ENCODE measurements around the gene ZNF236. TPM values are rescaled to one million over a fixed set of nuclear protein-coding genes. Genes with fewer than 3 reads are reported as not detected.

Gene ZNF236
- total RNA-seq, 1 experiment from 2014 or later: 7.7 TPM

GRCh38 chr18:77005651-77006195 is 183.4 kb downstream of the ZNF236 start:
- no peak for DNase-seq

GRCh38 chr18:77006305-77007175 is 184.2 kb downstream of the ZNF236 start:
- Histone ChIP-seq H3K27ac (no peak overlapping the region), H3K27me3 (no peaks in the 10 kb centered on the region), H3K36me3 (no peaks in the 10 kb centered on the region), H3K9me3 (replicated peaks) (no peaks in the 10 kb centered on the region), H3K4me3 (no peak overlapping the region), H3K4me1 (no peaks in the 10 kb centered on the region)
- no peak for DNase-seq

More at GRCh38 chr18:77005651-77006195, 183.4 kb downstream of the ZNF236 start:
- H3K36me3 ChIP-seq: no peaks in the 10 kb centered on the region
- H3K9me3 ChIP-seq (replicated peaks): no peaks in the 10 kb centered on the region
- H3K27ac ChIP-seq: no peak overlapping the region
- H3K27me3 ChIP-seq: no peaks in the 10 kb centered on the region
- H3K4me3 ChIP-seq: no peak overlapping the region
- no peaks in the 10 kb centered on the region for H3K4me1 ChIP-seq

GRCh38 chr18:77007251-77007650 is 184.9 kb downstream of the ZNF236 start:
- H3K27ac ChIP-seq: no peak overlapping the region
- no peak overlapping the region for H3K4me3 ChIP-seq
- H3K4me1 ChIP-seq: no peaks in the 10 kb centered on the region
- no peaks in the 10 kb centered on the region for H3K36me3 ChIP-seq
- no peaks in the 10 kb centered on the region for H3K9me3 ChIP-seq (replicated peaks)
- no peaks in the 10 kb centered on the region for H3K27me3 ChIP-seq
- no peak for DNase-seq

- no peaks in the 10 kb centered on the region for H3K27me3 ChIP-seq
These were observed 185.6 kb downstream of the ZNF236 start for GRCh38 chr18:77008006-77008405.

GRCh38 chr18:77008576-77009315 is 186.4 kb downstream of the ZNF236 start:
- Histone ChIP-seq H3K9me3 (replicated peaks) (no peaks in the 10 kb centered on the region), H3K36me3 (no peaks in the 10 kb centered on the region), H3K4me1 (no peaks in the 10 kb centered on the region), H3K4me3 (no peak overlapping the region), H3K27ac (no peak overlapping the region), H3K27me3 (no peaks in the 10 kb centered on the region)
- DNase-seq: no peak

More at GRCh38 chr18:77008006-77008405, 185.6 kb downstream of the ZNF236 start:
- H3K9me3 ChIP-seq (replicated peaks): no peaks in the 10 kb centered on the region
- H3K36me3 ChIP-seq: no peaks in the 10 kb centered on the region
- no peak overlapping the region for H3K4me3 ChIP-seq
- DNase-seq: no peak
- no peak overlapping the region for H3K27ac ChIP-seq
- no peaks in the 10 kb centered on the region for H3K4me1 ChIP-seq

GRCh38 chr18:77009675-77010074 is 187.3 kb downstream of the ZNF236 start:
- H3K27me3 ChIP-seq: no peaks in the 10 kb centered on the region
- no peaks in the 10 kb centered on the region for H3K4me1 ChIP-seq
- DNase-seq: no peak
- H3K9me3 ChIP-seq (replicated peaks): no peaks in the 10 kb centered on the region
- H3K36me3 ChIP-seq: no peaks in the 10 kb centered on the region
- no peak overlapping the region for H3K27ac ChIP-seq
- no peak overlapping the region for H3K4me3 ChIP-seq

- no peak overlapping the region for H3K27ac ChIP-seq
- no peak for DNase-seq
- H3K4me1 ChIP-seq: no peaks in the 10 kb centered on the region
- no peaks in the 10 kb centered on the region for H3K36me3 ChIP-seq
- H3K9me3 ChIP-seq (replicated peaks): no peaks in the 10 kb centered on the region
- H3K27me3 ChIP-seq: no peaks in the 10 kb centered on the region
- H3K4me3 ChIP-seq: no peak overlapping the region
These were observed 189.8 kb downstream of the ZNF236 start for GRCh38 chr18:77012120-77012519.

- H3K4me3 ChIP-seq: no peak overlapping the region
- no peak overlapping the region for H3K27ac ChIP-seq
- H3K27me3 ChIP-seq: no peaks in the 10 kb centered on the region
- no peak for DNase-seq
- no peaks in the 10 kb centered on the region for H3K36me3 ChIP-seq
- H3K9me3 ChIP-seq (replicated peaks): no peaks in the 10 kb centered on the region
- no peaks in the 10 kb centered on the region for H3K4me1 ChIP-seq
These were observed 190.6 kb downstream of the ZNF236 start for GRCh38 chr18:77012806-77013541.

GRCh38 chr18:77013811-77014521 is 191.6 kb downstream of the ZNF236 start:
- H3K4me1 ChIP-seq: no peaks in the 10 kb centered on the region
- H3K36me3 ChIP-seq: no peaks in the 10 kb centered on the region
- H3K4me3 ChIP-seq: no peak overlapping the region
- DNase-seq: no peak
- no peak overlapping the region for H3K27ac ChIP-seq
- no peaks in the 10 kb centered on the region for H3K9me3 ChIP-seq (replicated peaks)
- no peaks in the 10 kb centered on the region for H3K27me3 ChIP-seq

- no peak overlapping the region for H3K4me3 ChIP-seq
- DNase-seq: no peak
- no peaks in the 10 kb centered on the region for H3K4me1 ChIP-seq
- no peaks in the 10 kb centered on the region for H3K9me3 ChIP-seq (replicated peaks)
- no peaks in the 10 kb centered on the region for H3K36me3 ChIP-seq
- H3K27me3 ChIP-seq: no peaks in the 10 kb centered on the region
- H3K27ac ChIP-seq: no peak overlapping the region
These were observed 192.2 kb downstream of the ZNF236 start for GRCh38 chr18:77014538-77014937.

- DNase-seq: no peak
- Histone ChIP-seq H3K9me3 (replicated peaks) (no peaks in the 10 kb centered on the region), H3K27me3 (no peaks in the 10 kb centered on the region), H3K4me3 (no peak overlapping the region), H3K27ac (no peak overlapping the region), H3K36me3 (no peaks in the 10 kb centered on the region), H3K4me1 (no peaks in the 10 kb centered on the region)
These were observed 192.8 kb downstream of the ZNF236 start for GRCh38 chr18:77015169-77015568.

- no peak for DNase-seq
- H3K27me3 ChIP-seq: no peaks in the 10 kb centered on the region
- H3K9me3 ChIP-seq (replicated peaks): no peaks in the 10 kb centered on the region
- no peaks in the 10 kb centered on the region for H3K36me3 ChIP-seq
- no peak overlapping the region for H3K4me3 ChIP-seq
- no peak overlapping the region for H3K27ac ChIP-seq
- no peaks in the 10 kb centered on the region for H3K4me1 ChIP-seq
These were observed 193.7 kb downstream of the ZNF236 start for GRCh38 chr18:77015771-77016710.

- Histone ChIP-seq H3K27ac (no peak overlapping the region), H3K4me1 (no peaks in the 10 kb centered on the region), H3K27me3 (no peaks in the 10 kb centered on the region), H3K36me3 (no peaks in the 10 kb centered on the region), H3K4me3 (no peak overlapping the region), H3K9me3 (replicated peaks) (no peaks in the 10 kb centered on the region)
- no peak for DNase-seq
These were observed 194.6 kb downstream of the ZNF236 start for GRCh38 chr18:77016936-77017335.

All from SJCRH30 (cell line).